Stimulated activated naive CD4-positive, alpha-beta T cell treated with Interleukin-2 at 50 U/mL for 16 hours (primary cell): ENCODE results near the gene ZNF106.

Experiments used
- DNase-seq: peaks from one replicate; lab custom pipeline; 2025; lab: John Stamatoyannopoulos, UW

ZNF106 gene

DNA sequence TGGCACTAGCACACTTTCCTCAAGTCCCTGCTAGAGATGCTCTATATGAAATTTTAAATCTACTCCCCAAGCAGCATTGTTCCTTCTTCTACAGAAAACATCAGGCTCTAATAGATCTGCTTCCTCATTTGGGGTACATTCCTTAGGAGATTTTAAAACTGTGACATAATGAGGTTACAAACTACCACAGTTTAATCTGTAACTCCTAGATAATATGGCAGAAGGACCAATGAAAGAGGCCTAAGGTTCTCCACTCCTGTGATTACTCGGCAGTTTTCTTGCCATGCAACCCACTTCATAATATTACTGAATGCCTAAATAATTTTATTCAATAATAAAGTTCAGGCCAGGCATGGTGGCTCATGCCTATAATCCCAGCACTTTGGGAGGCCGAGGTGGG is 16.1 kb downstream of the ZNF106 start:
- DNase-seq, result no peak

- DNase-seq, result no peak
Measured at GRCh38 chr15:42471002-42471401, 19.9 kb downstream of the ZNF106 start.

- DNase-seq, result no peak
Measured at GRCh38 chr15:42465520-42466259, 25.3 kb downstream of the ZNF106 start.

GRCh38 chr15:42461261-42461660 is 29.7 kb downstream of the ZNF106 start:
- no peak for DNase-seq

GRCh38 chr15:42457445-42458442 is 33.2 kb downstream of the ZNF106 start:
- no peak for DNase-seq

DNA sequence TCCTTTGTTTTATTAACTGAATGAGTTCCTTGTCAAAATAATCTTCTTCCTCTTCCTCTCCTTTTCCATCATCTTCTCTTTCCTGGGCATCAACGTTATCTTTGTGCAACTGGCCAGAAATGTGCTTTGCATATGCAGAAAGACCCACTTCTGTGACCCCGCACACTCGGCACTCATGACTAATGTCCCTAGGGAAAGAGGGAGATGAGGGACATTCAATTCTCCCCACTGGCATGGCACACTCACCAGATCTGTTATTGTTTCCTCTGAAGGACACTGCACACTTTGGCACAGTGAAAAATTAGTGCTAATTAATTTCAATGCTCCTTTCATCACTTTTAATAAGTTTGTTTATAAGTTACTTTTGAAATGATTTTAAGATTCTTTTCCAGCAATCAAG is 34.0 kb downstream of the ZNF106 start:
- DNase-seq, result no peak

DNA sequence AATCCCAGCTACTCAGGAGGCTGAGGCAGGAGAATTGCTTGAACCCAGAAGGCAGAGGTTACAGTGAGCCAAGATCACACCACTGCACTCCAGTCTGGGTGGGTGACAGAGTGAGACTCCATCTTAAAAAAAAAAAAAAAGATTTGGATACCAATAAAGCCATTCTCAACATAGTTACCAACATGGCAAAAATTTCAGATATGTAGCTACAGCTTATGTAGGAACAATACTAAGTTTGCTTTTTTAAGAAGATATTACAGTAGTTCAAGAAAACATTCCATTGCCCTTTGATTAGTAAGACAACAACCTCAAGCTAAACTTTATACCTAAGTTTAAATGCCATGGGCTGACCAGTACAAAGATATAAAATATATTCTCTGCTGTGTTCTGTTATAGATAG is 34.4 kb downstream of the ZNF106 start:
- DNase-seq, result no peak

DNA sequence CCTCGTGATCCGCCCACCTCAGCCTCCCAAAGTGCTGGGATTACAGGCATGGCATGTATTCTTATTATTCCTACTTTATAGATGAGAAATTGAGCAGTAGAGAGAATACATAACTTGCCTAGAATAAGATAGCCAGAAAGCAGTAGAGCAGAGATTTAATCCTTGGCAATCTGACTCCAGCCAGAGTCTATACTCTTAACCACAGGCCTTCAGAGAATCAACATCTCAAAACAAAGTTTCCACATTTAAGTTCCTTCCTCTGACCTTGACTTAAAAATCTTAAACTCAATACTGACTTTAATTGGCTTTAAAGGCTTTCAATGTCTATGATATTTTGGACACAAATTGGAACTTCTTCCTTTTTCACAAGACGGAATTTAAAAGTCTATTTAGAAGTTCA is 37.1 kb downstream of the ZNF106 start:
- no peak for DNase-seq

DNA sequence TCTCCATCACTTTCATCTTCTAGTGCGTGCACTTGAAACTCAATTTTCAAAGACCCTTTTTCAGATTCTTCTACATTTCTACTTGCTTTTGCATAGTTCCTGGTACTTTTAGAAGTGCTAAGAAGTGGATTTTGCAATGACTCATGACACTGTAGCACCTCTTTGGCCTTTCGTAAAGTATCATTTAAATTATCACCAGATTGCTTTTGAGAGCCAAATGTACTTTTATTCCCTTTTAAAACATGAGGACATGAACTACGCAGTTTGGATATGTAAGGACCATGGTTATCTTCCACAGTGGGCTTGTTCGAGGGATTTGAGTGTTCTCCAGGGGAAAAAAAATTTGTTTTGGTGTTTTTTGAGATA is 40.5 kb downstream of the ZNF106 start:
- DNase-seq, result no peak

- no peak for DNase-seq
Measured at GRCh38 chr15:42449770-42450424, 41.0 kb downstream of the ZNF106 start.

GRCh38 chr15:42448281-42448680 is 42.7 kb downstream of the ZNF106 start:
- no peak for DNase-seq

GRCh38 chr15:42447599-42447998 is 43.3 kb downstream of the ZNF106 start:
- no peak for DNase-seq

- DNase-seq, result no peak
Measured at GRCh38 chr15:42445551-42445950, 45.4 kb downstream of the ZNF106 start.

GRCh38 chr15:42444415-42445063 is 46.4 kb downstream of the ZNF106 start:
- DNase-seq, result no peak

DNA sequence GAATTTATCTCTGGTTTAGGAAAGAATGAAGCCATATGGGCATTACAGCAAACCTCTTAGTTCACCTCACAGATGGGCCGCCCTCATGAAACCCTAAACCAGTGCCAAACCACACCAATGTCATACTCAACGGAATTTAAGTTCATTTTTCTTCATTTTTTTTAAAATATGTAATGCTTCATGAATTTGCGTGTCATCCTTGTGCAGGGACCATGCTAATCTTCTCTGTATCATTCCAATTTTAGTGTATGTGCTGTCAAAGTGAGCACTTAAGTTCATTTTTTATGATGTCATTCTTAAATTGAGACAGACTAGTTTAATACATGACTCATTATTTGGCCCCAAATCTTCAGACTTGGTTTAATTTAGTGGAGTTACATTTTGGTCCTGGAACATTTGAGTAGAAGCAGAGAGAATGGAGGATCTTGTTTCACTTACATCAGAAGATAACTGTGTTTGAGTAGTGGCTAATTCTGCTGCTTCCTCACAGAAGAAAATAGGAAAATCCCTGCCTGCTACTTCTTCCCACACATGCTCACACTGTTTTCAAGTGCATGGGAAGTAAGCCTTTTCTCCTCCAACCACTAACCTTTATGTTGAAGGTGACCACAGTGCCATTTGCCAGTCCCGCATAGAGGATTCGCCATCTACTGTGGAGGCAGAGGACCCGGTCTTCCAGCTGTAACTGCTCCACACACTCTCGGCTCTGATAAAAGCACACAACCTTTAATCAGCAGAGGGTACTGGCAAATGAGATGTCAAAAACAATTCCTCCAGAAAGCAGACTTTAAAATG is 63.3 kb downstream of the ZNF106 start:
- DNase-seq, result no peak

GRCh38 chr15:42421376-42421775 is 69.6 kb downstream of the ZNF106 start:
- no peak for DNase-seq

DNA sequence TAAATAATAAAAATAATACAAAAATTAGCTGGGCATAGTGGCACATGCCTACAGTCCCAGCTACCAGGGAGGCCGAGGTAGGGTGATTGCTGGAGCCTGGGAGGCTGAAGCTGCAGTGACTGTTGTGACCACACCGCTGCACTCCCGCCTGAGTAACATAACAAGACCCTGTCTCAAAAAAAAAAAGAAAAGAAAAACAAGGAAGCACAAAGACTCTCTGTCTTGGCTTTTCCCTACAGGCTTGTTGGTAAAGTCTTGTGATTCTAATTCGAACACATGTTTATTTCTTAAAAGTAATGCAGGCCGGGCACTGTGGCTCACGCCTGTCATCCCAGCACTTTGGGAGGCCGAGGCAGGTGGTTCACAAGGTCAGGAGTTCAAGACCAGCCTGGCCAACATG is 71.6 kb downstream of the ZNF106 start:
- DNase-seq, result no peak

- DNase-seq, result no peak
Measured at GRCh38 chr15:42413920-42414319, 77.0 kb downstream of the ZNF106 start.

GRCh38 chr15:42411884-42412283 is 79.1 kb downstream of the ZNF106 start:
- DNase-seq, result no peak

DNA sequence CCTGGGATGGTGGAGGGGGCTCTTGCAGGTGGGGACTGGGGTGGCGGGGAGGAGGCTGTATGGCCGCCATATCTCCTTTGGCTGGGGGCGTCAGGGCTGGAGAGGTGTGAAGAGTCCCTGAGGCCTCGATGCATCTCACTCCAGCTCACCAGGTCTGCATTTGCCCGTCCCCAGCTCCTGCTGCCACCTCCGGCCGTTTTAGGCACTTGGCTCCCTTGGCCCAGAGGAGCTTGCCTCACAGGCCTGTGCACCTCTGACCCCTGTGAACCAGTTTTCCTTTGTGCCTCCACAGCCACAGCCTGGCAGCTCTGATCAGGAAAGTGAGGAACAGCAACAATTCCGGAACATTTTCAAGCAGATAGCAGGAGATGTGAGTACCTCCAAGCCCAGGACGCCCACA is 81.9 kb downstream of the ZNF106 start:
- no peak for DNase-seq

GRCh38 chr15:42408178-42408577 is 82.8 kb downstream of the ZNF106 start:
- DNase-seq, result no peak
